CD4-positive, alpha-beta T cell treated with Interleukin-1 beta for 1 hour (primary cell): ENCODE measurements around the gene FZD1.

Experiments used
- DNase-seq, 2 donors: peaks; one replicate each; pipeline ENCODE4 v3.0.0-alpha.2; 2020 to 2022

The FZD1 gene

GRCh38 chr7:91265693-91266066 lies 1.4 kb downstream of the FZD1 start:
- DNase-seq = no peak

- no peak for DNase-seq
Measured at GRCh38 chr7:91266067-91266688, 1.9 kb downstream of the FZD1 start.

- no peak for DNase-seq
Measured at GRCh38 chr7:91266689-91267090, 2.5 kb downstream of the FZD1 start.

- DNase-seq = no peak
Measured at GRCh38 chr7:91267171-91267955, 3.1 kb downstream of the FZD1 start.

GRCh38 chr7:91270372-91270771 lies 6.1 kb downstream of the FZD1 start:
- DNase-seq = no peak

- no peak for DNase-seq
Measured at GRCh38 chr7:91276909-91277308, 12.7 kb downstream of the FZD1 start.

- no peak for DNase-seq
Measured at GRCh38 chr7:91280185-91280584, 16.0 kb downstream of the FZD1 start.

- no peak for DNase-seq
Measured at GRCh38 chr7:91280604-91281003, 16.4 kb downstream of the FZD1 start.

GRCh38 chr7:91285696-91286355 lies 21.6 kb downstream of the FZD1 start:
- DNase-seq = no peak

- DNase-seq = no peak
Measured at GRCh38 chr7:91286432-91286831, 22.2 kb downstream of the FZD1 start.

- no peak for DNase-seq
Measured at GRCh38 chr7:91287371-91288084, 23.3 kb downstream of the FZD1 start.

- peak in 1 of 2 donors; percentile 33 for DNase-seq
Measured at GRCh38 chr7:91288208-91288824, 24.1 kb downstream of the FZD1 start.

- no peak for DNase-seq
Measured at GRCh38 chr7:91289633-91290254, 25.5 kb downstream of the FZD1 start.

GRCh38 chr7:91291302-91291701 lies 27.1 kb downstream of the FZD1 start:
- no peak for DNase-seq

- no peak for DNase-seq
Measured at GRCh38 chr7:91291902-91292301, 27.7 kb downstream of the FZD1 start.

GRCh38 chr7:91292506-91292905 lies 28.3 kb downstream of the FZD1 start:
- no peak for DNase-seq

GRCh38 chr7:91293136-91293535 lies 28.9 kb downstream of the FZD1 start:
- DNase-seq = no peak

GRCh38 chr7:91293840-91294239 lies 29.6 kb downstream of the FZD1 start:
- DNase-seq = no peak

- DNase-seq = no peak
Measured at GRCh38 chr7:91294639-91295220, 30.5 kb downstream of the FZD1 start.

- DNase-seq = no peak
Measured at GRCh38 chr7:91295576-91295975, 31.3 kb downstream of the FZD1 start.

- DNase-seq = no peak
Measured at GRCh38 chr7:91297939-91298338, 33.7 kb downstream of the FZD1 start.
